HEK293 (cell line): ENCODE measurements around the gene SETD1A.
A peak's percentile ranks its signal among the peaks of the same experiment; 100 is the strongest.

ENCODE experiments used
- CTCF ChIA-PET: fragments of 350-600 bp; formaldehyde crosslinking; extraction: SDS; loops from one replicate; lab custom pipeline; 2021; ENCODE audit warnings: antibody characterized with exemption; lab: Yijun Ruan, JAX
- POLR2A ChIA-PET: fragments of 300-600 bp; formaldehyde crosslinking; extraction: SDS; loops from one replicate; lab custom pipeline; 2020; ENCODE audit warnings: antibody characterized with exemption, inconsistent platforms; lab: Yijun Ruan, JAX
- H3K27ac ChIP-seq: fragments of 200-500 bp; sonication (Bioruptor generic); 2 replicates; pipeline ENCODE4 v1.5.1; 2014; ENCODE audit warnings: low read depth, low read length, control low read depth, inconsistent platforms; ENCODE audit errors: extremely low read depth
- H3K36me3 ChIP-seq, 2 experiments: fragments of 200-500 bp in 1 of 2; sonication (Bioruptor generic) in 1 of 2; 1 replicate in 1 of 2; 2 replicates in 1 of 2; pipeline ENCODE4 v1.5.1; 2014 to 2017; ENCODE audit warnings: inconsistent platforms in 2 of 2, low read length in 2 of 2; ENCODE audit not compliant: control insufficient read depth in 2 of 2, insufficient read depth in 1 of 2
- H3K4me1 ChIP-seq: fragments of 200-500 bp; sonication (Bioruptor generic); 2 replicates; pipeline ENCODE4 v1.5.1; 2014; ENCODE audit warnings: mild to moderate bottlenecking, low read length, inconsistent platforms; ENCODE audit not compliant: control insufficient read depth, insufficient read depth
- H3K4me3 ChIP-seq: 2 replicates; pipeline ENCODE4 v1.5.1; 2011; ENCODE audit warnings: low read depth, mild to moderate bottlenecking, control low read depth, low read length, moderate library complexity
- H3K9me3 ChIP-seq: fragments of 200-500 bp; sonication (Bioruptor generic); 2 replicates; pipeline ENCODE4 v1.5.1; 2014; ENCODE audit warnings: low read depth, low read length, inconsistent platforms; ENCODE audit not compliant: control insufficient read depth, insufficient read depth
- BCL11B ChIP-seq: fragments of 450-650 bp; formaldehyde crosslinking; IDR thresholded peaks from 2 replicates; pipeline ENCODE4 v1.5.1; 2016; ENCODE audit warnings: low read depth, missing biosample characterization, missing genetic modification characterization
- HOXC10 ChIP-seq: sonication (generic); formaldehyde crosslinking; IDR thresholded peaks from 2 replicates; pipeline ENCODE4 v1.8.1; 2023; ENCODE audit warnings: mild to moderate bottlenecking, missing genetic modification reagents
- KLF1 ChIP-seq: fragments of 450-650 bp; formaldehyde crosslinking; IDR thresholded peaks from 2 replicates; pipeline ENCODE4 v1.5.1; 2016; ENCODE audit warnings: missing biosample characterization, missing genetic modification characterization
- KLF10 ChIP-seq: fragments of 450-650 bp; IDR thresholded peaks from 2 replicates; pipeline ENCODE4 v1.5.1; 2018; ENCODE audit warnings: missing biosample characterization, mild to moderate bottlenecking, missing genetic modification characterization
- KLF17 ChIP-seq: fragments of 450-650 bp; formaldehyde crosslinking; IDR thresholded peaks from 2 replicates; pipeline ENCODE4 v1.5.1; 2016; ENCODE audit warnings: missing biosample characterization, missing genetic modification characterization
- KLF8 ChIP-seq: fragments of 450-650 bp; formaldehyde crosslinking; IDR thresholded peaks from 2 replicates; pipeline ENCODE4 v1.5.1; 2016; ENCODE audit warnings: missing biosample characterization, missing genetic modification characterization
- KLF9 ChIP-seq: fragments of 450-650 bp; formaldehyde crosslinking; IDR thresholded peaks from 2 replicates; pipeline ENCODE4 v1.5.1; 2016; ENCODE audit warnings: missing biosample characterization, missing genetic modification characterization, low read depth
- OSR2 ChIP-seq: fragments of 450-650 bp; formaldehyde crosslinking; IDR thresholded peaks from 2 replicates; pipeline ENCODE4 v1.5.1; 2016; ENCODE audit warnings: missing biosample characterization, missing genetic modification characterization
- RBAK ChIP-seq: fragments of 450-650 bp; formaldehyde crosslinking; IDR thresholded peaks from 2 replicates; pipeline ENCODE4 v1.5.1; 2016; ENCODE audit warnings: missing biosample characterization, missing genetic modification characterization
- SCRT1 ChIP-seq: fragments of 450-650 bp; formaldehyde crosslinking; IDR thresholded peaks from 2 replicates; pipeline ENCODE4 v1.5.1; 2016; ENCODE audit warnings: missing biosample characterization, missing genetic modification characterization, borderline replicate concordance
- TCF7L2 ChIP-seq: IDR thresholded peaks from 2 replicates; pipeline ENCODE4 v1.6.1; 2011; ENCODE audit warnings: low read depth, mild to moderate bottlenecking, inconsistent platforms, low read length, moderate library complexity, borderline replicate concordance
- YY1 ChIP-seq: fragments of 450-650 bp; formaldehyde crosslinking; IDR thresholded peaks from 2 replicates; pipeline ENCODE4 v1.5.1; 2018; ENCODE audit warnings: missing biosample characterization, missing genetic modification characterization
- ZFP37 ChIP-seq: fragments of 450-650 bp; formaldehyde crosslinking; IDR thresholded peaks from 2 replicates; pipeline ENCODE4 v1.5.1; 2016; ENCODE audit warnings: missing biosample characterization, missing genetic modification characterization
- ZFP41 ChIP-seq: fragments of 450-650 bp; formaldehyde crosslinking; IDR thresholded peaks from 2 replicates; pipeline ENCODE4 v1.5.1; 2016; ENCODE audit warnings: missing biosample characterization, missing genetic modification characterization, borderline replicate concordance
- ZNF138 ChIP-seq: fragments of 450-650 bp; formaldehyde crosslinking; IDR thresholded peaks from 2 replicates; pipeline ENCODE4 v1.5.1; 2016; ENCODE audit warnings: missing biosample characterization, missing genetic modification characterization, borderline replicate concordance
- ZNF223 ChIP-seq: fragments of 450-650 bp; formaldehyde crosslinking; IDR thresholded peaks from 2 replicates; pipeline ENCODE4 v1.5.1; 2016; ENCODE audit warnings: missing biosample characterization, missing genetic modification characterization
- ZNF23 ChIP-seq: fragments of 450-650 bp; formaldehyde crosslinking; IDR thresholded peaks from 2 replicates; pipeline ENCODE4 v1.5.1; 2016; ENCODE audit warnings: missing biosample characterization, missing genetic modification characterization, borderline replicate concordance
- ZNF24 ChIP-seq: fragments of 450-650 bp; formaldehyde crosslinking; IDR thresholded peaks from 2 replicates; pipeline ENCODE4 v1.5.1; 2016; ENCODE audit warnings: missing biosample characterization, missing genetic modification characterization
- ZNF423 ChIP-seq: fragments of 450-650 bp; formaldehyde crosslinking; IDR thresholded peaks from 2 replicates; pipeline ENCODE4 v1.5.1; 2016; ENCODE audit warnings: missing biosample characterization, missing genetic modification characterization
- ZNF514 ChIP-seq: fragments of 450-650 bp; formaldehyde crosslinking; IDR thresholded peaks from 2 replicates; pipeline ENCODE4 v1.5.1; 2016; ENCODE audit warnings: missing biosample characterization, missing genetic modification characterization
- ZNF555 ChIP-seq: fragments of 450-650 bp; formaldehyde crosslinking; conservative IDR thresholded peaks from 2 replicates; pipeline ENCODE4 v1.5.1; 2017; ENCODE audit warnings: missing biosample characterization, mild to moderate bottlenecking, missing genetic modification characterization, inconsistent platforms
- ZNF621 ChIP-seq: fragments of 450-650 bp; formaldehyde crosslinking; IDR thresholded peaks from 2 replicates; pipeline ENCODE4 v1.5.1; 2017; ENCODE audit warnings: missing biosample characterization, missing genetic modification characterization
- ZNF660 ChIP-seq: fragments of 450-650 bp; IDR thresholded peaks from 2 replicates; pipeline ENCODE4 v1.5.1; 2018; ENCODE audit warnings: missing biosample characterization, mild to moderate bottlenecking, missing genetic modification characterization
- ZNF692 ChIP-seq: fragments of 450-650 bp; formaldehyde crosslinking; IDR thresholded peaks from 2 replicates; pipeline ENCODE4 v1.5.1; 2016; ENCODE audit warnings: missing biosample characterization, missing genetic modification characterization
- TF ChIP-seq, protein P1 (sequence below): fragments of 450-650 bp; formaldehyde crosslinking; IDR thresholded peaks from 2 replicates; pipeline ENCODE4 v1.5.1; 2016; ENCODE audit warnings: missing biosample characterization, missing genetic modification characterization, low read depth
- TF ChIP-seq, protein P2 (sequence below): fragments of 450-650 bp; formaldehyde crosslinking; IDR thresholded peaks from 2 replicates; pipeline ENCODE4 v1.5.1; 2016; ENCODE audit warnings: missing biosample characterization, missing genetic modification characterization

SETD1A gene

DNA sequence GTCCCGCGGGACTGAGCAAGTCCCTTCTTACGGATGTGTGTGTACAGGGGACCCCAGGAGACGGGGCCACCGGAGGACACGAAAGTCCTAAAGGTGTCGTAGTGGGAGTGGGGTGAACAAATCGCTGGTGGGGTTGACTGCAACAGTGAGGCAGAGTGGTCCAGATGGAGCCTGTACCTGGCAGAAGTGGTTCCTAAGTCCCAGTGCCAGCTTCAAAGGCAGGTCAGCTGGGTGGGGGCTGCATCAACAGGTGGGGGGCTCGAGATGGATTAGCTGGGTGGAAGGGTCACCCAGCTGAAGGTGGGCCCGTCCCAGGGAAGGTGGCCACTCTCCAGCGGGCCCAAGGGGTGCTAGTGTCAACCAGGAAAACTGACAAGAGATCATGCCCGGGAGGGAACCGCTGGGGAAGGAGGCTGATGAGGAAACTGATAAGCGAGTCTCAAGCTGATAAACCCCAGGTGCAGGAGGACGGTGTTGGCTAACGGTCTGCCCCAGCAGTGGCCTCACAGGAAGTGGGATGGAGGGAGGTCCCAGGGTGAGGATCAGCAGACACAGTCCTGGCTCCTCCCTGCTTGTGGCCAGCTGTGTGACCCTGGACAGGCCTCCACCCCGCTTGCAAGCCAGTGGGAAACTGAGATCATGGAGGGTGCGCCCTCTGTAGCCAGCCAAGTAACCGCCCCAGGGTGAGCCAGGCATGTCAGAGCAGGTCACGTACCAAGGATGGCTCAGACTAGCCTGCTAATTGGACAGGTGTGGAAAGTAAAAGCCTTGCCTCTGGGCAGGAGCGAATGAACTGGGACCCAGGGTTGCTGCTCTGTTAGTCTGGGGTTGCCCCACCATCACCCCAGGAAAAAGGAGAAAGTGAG lies 7.7 kb upstream of the SETD1A start (continued):
- TF ChIP-seq KLF9 (no peak), RBAK (tag by site-specific recombination) (no peak), ZNF514 (tag by site-specific recombination) (no peak), KLF10 (tag by site-specific recombination) (no peak), ZNF23 (tag by site-specific recombination) (no peak), OSR2 (tag by site-specific recombination) (no peak), ZNF621 (tag by site-specific recombination) (no peak), ZNF660 (tag by site-specific recombination) (no peak), SCRT1 (tag by site-specific recombination) (peak; percentile 99), ZNF555 (tag by site-specific recombination) (no peak), BCL11B (tag by site-specific recombination) (peak; percentile 12; the same call in 1 of the 2 replicates), KLF17 (no peak), ZNF223 (tag by site-specific recombination) (no peak), ZNF24 (tag by site-specific recombination) (no peak), ZNF138 (tag by site-specific recombination) (no peak), YY1 (tag by site-specific recombination) (no peak), ZNF692 (tag by site-specific recombination) (peak; percentile 54; the same call in 1 of the 2 replicates), HOXC10 (CRISPR knock-in tag) (0 out of 2 replicates have a peak, but pooled peaks have one; percentile 70), ZFP37 (tag by site-specific recombination) (no peak)
- TF ChIP-seq, protein P1, sequence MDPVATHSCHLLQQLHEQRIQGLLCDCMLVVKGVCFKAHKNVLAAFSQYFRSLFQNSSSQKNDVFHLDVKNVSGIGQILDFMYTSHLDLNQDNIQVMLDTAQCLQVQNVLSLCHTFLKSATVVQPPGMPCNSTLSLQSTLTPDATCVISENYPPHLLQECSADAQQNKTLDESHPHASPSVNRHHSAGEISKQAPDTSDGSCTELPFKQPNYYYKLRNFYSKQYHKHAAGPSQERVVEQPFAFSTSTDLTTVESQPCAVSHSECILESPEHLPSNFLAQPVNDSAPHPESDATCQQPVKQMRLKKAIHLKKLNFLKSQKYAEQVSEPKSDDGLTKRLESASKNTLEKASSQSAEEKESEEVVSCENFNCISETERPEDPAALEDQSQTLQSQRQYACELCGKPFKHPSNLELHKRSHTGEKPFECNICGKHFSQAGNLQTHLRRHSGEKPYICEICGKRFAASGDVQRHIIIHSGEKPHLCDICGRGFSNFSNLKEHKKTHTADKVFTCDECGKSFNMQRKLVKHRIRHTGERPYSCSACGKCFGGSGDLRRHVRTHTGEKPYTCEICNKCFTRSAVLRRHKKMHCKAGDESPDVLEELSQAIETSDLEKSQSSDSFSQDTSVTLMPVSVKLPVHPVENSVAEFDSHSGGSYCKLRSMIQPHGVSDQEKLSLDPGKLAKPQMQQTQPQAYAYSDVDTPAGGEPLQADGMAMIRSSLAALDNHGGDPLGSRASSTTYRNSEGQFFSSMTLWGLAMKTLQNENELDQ (tag by site-specific recombination): no peak

- CTCF ChIA-PET: interaction anchor here (0.9 to 1.5 kb wide), 3 partner anchors 9 to 34 kb away, joined by 3 to 6 read pairs (median 6); no protein-coding TSS in a partner anchor
Measured at GRCh38 chr16:30950516-30951065, 7.0 kb upstream of the SETD1A start.

More at GRCh38 chr16:30950516-30951065, 7.0 kb upstream of the SETD1A start:
- peaks cover 2 to 15% of the 10 kb centered on the region in 2 experiments; a peak in 2 of 3 replicates for H3K36me3 ChIP-seq
- TF ChIP-seq TCF7L2 (no peak), KLF8 (tag by site-specific recombination) (no peak), KLF1 (no peak), ZFP41 (tag by site-specific recombination) (no peak), ZNF423 (tag by site-specific recombination) (no peak)
- TF ChIP-seq, protein P2, sequence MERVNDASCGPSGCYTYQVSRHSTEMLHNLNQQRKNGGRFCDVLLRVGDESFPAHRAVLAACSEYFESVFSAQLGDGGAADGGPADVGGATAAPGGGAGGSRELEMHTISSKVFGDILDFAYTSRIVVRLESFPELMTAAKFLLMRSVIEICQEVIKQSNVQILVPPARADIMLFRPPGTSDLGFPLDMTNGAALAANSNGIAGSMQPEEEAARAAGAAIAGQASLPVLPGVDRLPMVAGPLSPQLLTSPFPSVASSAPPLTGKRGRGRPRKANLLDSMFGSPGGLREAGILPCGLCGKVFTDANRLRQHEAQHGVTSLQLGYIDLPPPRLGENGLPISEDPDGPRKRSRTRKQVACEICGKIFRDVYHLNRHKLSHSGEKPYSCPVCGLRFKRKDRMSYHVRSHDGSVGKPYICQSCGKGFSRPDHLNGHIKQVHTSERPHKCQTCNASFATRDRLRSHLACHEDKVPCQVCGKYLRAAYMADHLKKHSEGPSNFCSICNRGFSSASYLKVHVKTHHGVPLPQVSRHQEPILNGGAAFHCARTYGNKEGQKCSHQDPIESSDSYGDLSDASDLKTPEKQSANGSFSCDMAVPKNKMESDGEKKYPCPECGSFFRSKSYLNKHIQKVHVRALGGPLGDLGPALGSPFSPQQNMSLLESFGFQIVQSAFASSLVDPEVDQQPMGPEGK (tag by site-specific recombination): no peak
- POLR2A ChIA-PET: interaction anchor here (0.6 to 1.3 kb wide), 3 partner anchors 10 to 34 kb away, joined by 3 read pairs; partner anchors contain the start of gene HSD3B7
- H3K9me3 ChIP-seq: no peaks in the 10 kb centered on the region
- no peak overlapping the region for H3K27ac ChIP-seq
- H3K4me1 ChIP-seq: peaks cover 2% of the 10 kb centered on the region; the same call in 1 of the 2 replicates
- no peak overlapping the region for H3K4me3 ChIP-seq
